ENCODE data around the gene MYOM1.

Gene MYOM1

GRCh38 chr18:3175195-3175758 is 44.5 kb downstream of the MYOM1 start:
- TF ChIP-seq POLR2A (IDR thresholded peaks at IDR 0.05; ENCODE audit: low read depth, low read length), result no peak
- no peak for DNase-seq (ENCODE audit: insufficient read length, low spot score)
- no peak for FAIRE-seq

- DNase-seq (ENCODE audit: insufficient read length, low spot score) (no peak), FAIRE-seq (no peak)
- TF ChIP-seq POLR2A (IDR thresholded peaks at IDR 0.05; ENCODE audit: low read depth, low read length), result no peak
Observed at GRCh38 chr18:3172097-3172496, 47.7 kb downstream of the MYOM1 start.

GRCh38 chr18:3171631-3172030 is 48.1 kb downstream of the MYOM1 start:
- FAIRE-seq (no peak), DNase-seq (ENCODE audit: insufficient read length, low spot score) (no peak)
- TF ChIP-seq POLR2A (IDR thresholded peaks at IDR 0.05; ENCODE audit: low read depth, low read length), result no peak

GRCh38 chr18:3170441-3171161 is 49.2 kb downstream of the MYOM1 start:
- DNase-seq (ENCODE audit: insufficient read length, low spot score) (no peak), FAIRE-seq (no peak)
- TF ChIP-seq POLR2A (IDR thresholded peaks at IDR 0.05; ENCODE audit: low read depth, low read length), result no peak

- no peak for FAIRE-seq
- no peak for TF ChIP-seq POLR2A (IDR thresholded peaks at IDR 0.05; ENCODE audit: low read depth, low read length)
- DNase-seq (ENCODE audit: insufficient read length, low spot score), result no peak
Observed at GRCh38 chr18:3164381-3164780, 55.4 kb downstream of the MYOM1 start.

- DNase-seq (ENCODE audit: insufficient read length, low spot score), result no peak
- no peak for TF ChIP-seq POLR2A (IDR thresholded peaks at IDR 0.05; ENCODE audit: low read depth, low read length)
- FAIRE-seq, result no peak
Observed at GRCh38 chr18:3163968-3164367, 55.8 kb downstream of the MYOM1 start.

- no peak for TF ChIP-seq POLR2A (IDR thresholded peaks at IDR 0.05; ENCODE audit: low read depth, low read length)
- DNase-seq (ENCODE audit: insufficient read length, low spot score) (no peak), FAIRE-seq (no peak)
Observed at GRCh38 chr18:3162181-3162580, 57.6 kb downstream of the MYOM1 start.

GRCh38 chr18:3159830-3160229 is 59.9 kb downstream of the MYOM1 start:
- TF ChIP-seq POLR2A (IDR thresholded peaks at IDR 0.05; ENCODE audit: low read depth, low read length), result no peak
- no peak for DNase-seq (ENCODE audit: insufficient read length, low spot score)
- FAIRE-seq, result no peak

- FAIRE-seq (no peak), DNase-seq (ENCODE audit: insufficient read length, low spot score) (no peak)
- no peak for TF ChIP-seq POLR2A (IDR thresholded peaks at IDR 0.05; ENCODE audit: low read depth, low read length)
Observed at GRCh38 chr18:3157606-3158005, 62.2 kb downstream of the MYOM1 start.

GRCh38 chr18:3157086-3157485 is 62.7 kb downstream of the MYOM1 start:
- DNase-seq (ENCODE audit: insufficient read length, low spot score) (no peak), FAIRE-seq (no peak)
- no peak for TF ChIP-seq POLR2A (IDR thresholded peaks at IDR 0.05; ENCODE audit: low read depth, low read length)

GRCh38 chr18:3156325-3156640 is 63.5 kb downstream of the MYOM1 start:
- TF ChIP-seq POLR2A (IDR thresholded peaks at IDR 0.05; ENCODE audit: low read depth, low read length), result no peak
- DNase-seq (ENCODE audit: insufficient read length, low spot score) (no peak), FAIRE-seq (no peak)

GRCh38 chr18:3154214-3154613 is 65.6 kb downstream of the MYOM1 start:
- no peak for TF ChIP-seq POLR2A (IDR thresholded peaks at IDR 0.05; ENCODE audit: low read depth, low read length)
- no peak for FAIRE-seq
- DNase-seq (ENCODE audit: insufficient read length, low spot score), result no peak

GRCh38 chr18:3153107-3153704 is 66.6 kb downstream of the MYOM1 start:
- FAIRE-seq, result no peak
- TF ChIP-seq POLR2A (IDR thresholded peaks at IDR 0.05; ENCODE audit: low read depth, low read length), result no peak
- DNase-seq (ENCODE audit: insufficient read length, low spot score), result no peak

- DNase-seq (ENCODE audit: insufficient read length, low spot score) (no peak), FAIRE-seq (no peak)
- TF ChIP-seq POLR2A (IDR thresholded peaks at IDR 0.05; ENCODE audit: low read depth, low read length), result no peak
Observed at GRCh38 chr18:3152294-3152693, 67.5 kb downstream of the MYOM1 start.

All from H54 (cell line).